ENCODE data around the gene CCN5.
A peak's percentile ranks its signal among the peaks of the same experiment; 100 is the strongest.

Gene CCN5

GRCh38 chr20:44714701-44715498, at the start of gene CCN5:
Gene CCN5, plus strand, starts transcription at chr20:44715369. Its CDS starts 22 bp downstream, at chr20:44715391.
- H3K4me3 ChIP-seq (ENCODE audit: low read depth, low read length): no peak within 1 kb of the TSS
- TF ChIP-seq ZNF621 (tag by site-specific recombination; IDR thresholded peaks at IDR 0.05) (no peak), ZNF335 (tag by site-specific recombination; conservative IDR thresholded peaks at IDR 0.05) (peak; percentile 99), ZNF449 (tag by site-specific recombination; IDR thresholded peaks at IDR 0.05) (peak; percentile 51; the same call in 1 of the 2 replicates), ZNF785 (tag by site-specific recombination; IDR thresholded peaks at IDR 0.05) (no peak), ZSCAN4 (tag by site-specific recombination; IDR thresholded peaks at IDR 0.05) (peak; percentile 95), ZNF416 (tag by site-specific recombination; IDR thresholded peaks at IDR 0.05) (no peak), GFI1B (tag by site-specific recombination; IDR thresholded peaks at IDR 0.05) (no peak), ZNF670 (tag by site-specific recombination; IDR thresholded peaks at IDR 0.05; ENCODE audit: low read depth) (no peak), ZFP41 (tag by site-specific recombination; IDR thresholded peaks at IDR 0.05; ENCODE audit: borderline replicate concordance) (no peak), ZNF600 (tag by site-specific recombination; IDR thresholded peaks at IDR 0.05) (no peak), HIC1 (tag by site-specific recombination; IDR thresholded peaks at IDR 0.05) (no peak; the same call in 1 of the 2 replicates), ZNF843 (tag by site-specific recombination; IDR thresholded peaks at IDR 0.05) (no peak), ZNF138 (tag by site-specific recombination; IDR thresholded peaks at IDR 0.05; ENCODE audit: borderline replicate concordance) (no peak), PRDM1 (tag by site-specific recombination; IDR thresholded peaks at IDR 0.05) (no peak), ZNF366 (tag by site-specific recombination; conservative IDR thresholded peaks at IDR 0.05) (no peak), ZNF585B (tag by site-specific recombination; IDR thresholded peaks at IDR 0.05) (no peak), ZNF266 (tag by site-specific recombination; IDR thresholded peaks at IDR 0.05; ENCODE audit: low read depth) (0 out of 2 replicates have a peak, but pooled peaks have one; percentile 54), GLIS2 (tag by site-specific recombination; IDR thresholded peaks at IDR 0.05) (peak; percentile 56; the same call in 1 of the 2 replicates), KLF10 (tag by site-specific recombination; IDR thresholded peaks at IDR 0.05) (peak; percentile 96), ZSCAN5A (tag by site-specific recombination; IDR thresholded peaks at IDR 0.05) (0 out of 2 replicates have a peak, but pooled peaks have one; percentile 31), KLF9 (tag by site-specific recombination; IDR thresholded peaks at IDR 0.05; ENCODE audit: low read depth) (peak; percentile 95), SP7 (tag by site-specific recombination; IDR thresholded peaks at IDR 0.05) (peak; percentile 44), WT1 (tag by site-specific recombination; IDR thresholded peaks at IDR 0.05) (no peak), ZNF510 (tag by site-specific recombination; IDR thresholded peaks at IDR 0.05; ENCODE audit: insufficient replicate concordance) (no peak), ZNF792 (tag by site-specific recombination; IDR thresholded peaks at IDR 0.05) (no peak), ZNF311 (tag by site-specific recombination; IDR thresholded peaks at IDR 0.05; ENCODE audit: borderline replicate concordance) (no peak), KLF17 (tag by site-specific recombination; IDR thresholded peaks at IDR 0.05) (peak; percentile 10; the same call in 1 of the 2 replicates), SCRT2 (tag by site-specific recombination; IDR thresholded peaks at IDR 0.05) (no peak)

More at GRCh38 chr20:44714701-44715498, at the start of gene CCN5:
- no peaks in the 10 kb centered on the region for H3K9me3 ChIP-seq (ENCODE audit: control insufficient read depth, insufficient read depth, low read depth, low read length)
- no peak within 1 kb of the TSS for H3K27ac ChIP-seq (ENCODE audit: extremely low read depth, low read depth, low read length)
- ChIA-PET POLR2A (interaction anchor here (1.2 kb wide), 2 partner anchors 17 to 23 kb away, joined by 3 to 5 read pairs; no protein-coding TSS in a partner anchor), CTCF (interaction anchor here (0.7 to 1.4 kb wide), 8 partner anchors 9 to 35 kb away, joined by 3 to 5 read pairs (median 3); no protein-coding TSS in a partner anchor)
- H3K4me1 ChIP-seq (ENCODE audit: control insufficient read depth, insufficient read depth, low read length): no peaks in the 10 kb centered on the region
- H3K36me3 ChIP-seq (ENCODE audit: control insufficient read depth in 2 of 2, insufficient read depth in 1 of 2, low read length in 2 of 2): peaks cover 0 to 3% of the 10 kb centered on the region in 2 experiments; a peak in 1 of 3 replicates
